ENCODE results near the gene CBR1. TPM values are rescaled to one million over a fixed set of nuclear protein-coding genes. Genes with fewer than 3 reads are reported as not detected.

The CBR1 gene
- polyA plus RNA-seq, 12 donors, result 11.4 to 24.2 (median 20.7) TPM; not detected in 1

- DNase-seq, result no peak
Observed at GRCh38 chr21:36109868-36110267, 40.0 kb downstream of the CBR1 start.

- no peak for DNase-seq
Observed at GRCh38 chr21:36111238-36111637, 41.4 kb downstream of the CBR1 start.

DNA sequence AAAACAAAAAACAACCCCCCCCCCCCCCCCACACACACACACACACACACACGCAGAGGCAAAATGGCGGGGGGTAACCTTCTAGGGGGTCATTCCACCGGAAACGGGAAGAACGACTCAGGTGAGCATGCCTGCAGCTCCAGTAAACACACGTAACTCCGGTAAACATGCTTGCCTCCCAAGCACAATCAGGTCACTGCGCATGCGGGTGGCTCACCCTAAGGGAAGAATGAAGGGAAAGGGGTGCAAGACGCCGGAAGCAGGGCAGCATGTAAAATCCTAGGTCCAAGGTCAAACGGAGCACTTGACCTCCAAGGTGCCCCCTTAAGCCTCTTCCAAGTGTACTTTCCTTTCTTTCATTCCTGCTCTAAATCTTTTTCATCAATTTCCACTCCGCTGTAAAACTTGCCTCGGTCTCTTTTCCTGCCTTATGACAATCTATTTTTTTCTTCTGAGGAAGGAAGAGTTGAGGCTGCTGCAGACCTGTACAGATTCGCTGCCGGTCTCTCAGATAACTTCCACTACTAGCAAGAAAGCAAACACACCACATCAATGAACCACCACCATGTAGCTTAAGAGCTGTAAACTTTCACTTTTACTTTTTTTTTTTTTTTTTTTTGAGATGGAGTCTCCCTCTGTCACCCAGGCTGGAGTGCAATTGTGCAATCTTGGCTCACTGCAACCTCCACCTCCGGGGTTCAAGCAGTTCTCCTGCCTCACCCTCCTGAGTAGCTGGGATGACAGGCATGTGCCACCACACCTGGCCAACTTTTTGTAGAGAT is 44.0 kb downstream of the CBR1 start:
- DNase-seq, result no peak

DNA sequence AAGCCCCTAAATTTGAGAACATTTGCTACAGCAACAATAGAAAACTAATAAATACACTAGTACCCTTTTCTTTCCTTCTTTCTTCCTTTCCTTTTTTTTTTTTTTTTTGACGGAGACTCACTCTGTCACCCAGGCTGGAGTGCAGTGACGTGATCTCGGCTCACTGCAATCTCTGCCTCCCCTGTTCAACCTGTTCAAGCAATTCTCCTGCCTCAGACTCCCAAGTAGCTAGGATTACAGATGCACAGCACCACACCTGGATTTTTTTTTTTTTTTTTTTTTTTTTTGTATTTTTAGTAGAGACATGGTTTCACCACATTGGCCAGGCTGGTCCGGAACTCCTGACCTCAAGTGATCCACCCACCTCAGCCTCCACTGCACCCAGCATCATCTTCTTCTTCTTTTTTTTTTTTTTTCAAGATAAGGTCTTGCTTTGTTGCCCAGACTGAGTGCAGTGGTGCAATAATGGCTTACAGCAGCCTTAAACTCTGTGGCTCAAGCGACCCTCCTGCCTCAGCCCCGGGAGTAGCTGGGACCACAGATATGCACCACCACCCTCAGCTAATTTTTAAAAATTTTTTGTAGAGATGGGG is 45.4 kb downstream of the CBR1 start:
- DNase-seq, result no peak

GRCh38 chr21:36117286-36117741 is 47.5 kb downstream of the CBR1 start:
- no peak for DNase-seq

DNA sequence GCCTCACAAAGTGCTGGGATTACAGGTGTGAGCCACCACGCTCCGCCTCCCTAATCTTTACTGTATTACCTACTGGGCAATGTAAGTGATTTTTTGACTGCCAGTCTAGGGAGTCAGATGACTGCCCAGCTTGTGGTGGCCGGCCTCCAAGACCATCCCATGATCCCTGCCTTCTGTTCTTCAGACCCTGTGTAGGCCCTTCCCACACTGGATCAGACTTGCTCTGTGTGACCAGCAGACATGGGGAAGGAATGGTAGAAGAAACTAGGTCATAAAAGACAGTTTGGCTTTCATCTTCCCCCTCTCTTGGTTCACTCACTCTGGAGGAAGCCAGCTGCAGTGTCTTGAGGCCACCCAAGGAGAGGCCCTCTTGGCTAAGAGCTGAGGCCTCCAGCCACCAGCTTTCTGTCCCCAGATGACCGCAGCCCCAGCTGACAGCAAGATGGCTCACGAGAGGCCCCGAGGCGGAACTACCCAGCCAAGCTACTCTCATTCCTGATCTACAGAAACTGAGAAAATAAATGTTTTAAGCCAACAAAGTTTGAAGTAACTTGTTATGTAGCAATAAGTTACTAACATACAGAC is 50.6 kb downstream of the CBR1 start:
- no peak for DNase-seq

Other genes starting within 250 kb of the CBR1 start
- gene SETD4, start 9.5 kb upstream of the CBR1 start, polyA plus RNA-seq (ENCODE audit: insufficient read length in 12 of 12), result 10 to 100 TPM in 11 of 12 donors, not detected in 1; 14.9 to 28.7 (median 18.5) TPM
- gene CBR3, start 65.1 kb downstream of the CBR1 start, polyA plus RNA-seq (ENCODE audit: insufficient read length in 12 of 12), result 1 to 10 TPM in 10 of 12 donors, not detected in 2; 2.0 to 3.6 (median 2.5) TPM
- 10 to 100 TPM in 1 of 12 donors, 1 to 10 TPM in 10, not detected in 1; 5.5 to 23.8 (median 6.6) TPM for gene DOP1B, start 86.8 kb downstream of the CBR1 start, polyA plus RNA-seq (ENCODE audit: insufficient read length in 12 of 12)

All from muscle of arm (tissue), 12 donors.